COLO668 (cell line): ENCODE data around the gene MRPL18.

ENCODE experiments used
- DNase-seq: peaks from one replicate; lab custom pipeline; 2025; ENCODE audit not compliant: unreplicated experiment; lab: John Stamatoyannopoulos, UW

MRPL18 gene

DNA sequence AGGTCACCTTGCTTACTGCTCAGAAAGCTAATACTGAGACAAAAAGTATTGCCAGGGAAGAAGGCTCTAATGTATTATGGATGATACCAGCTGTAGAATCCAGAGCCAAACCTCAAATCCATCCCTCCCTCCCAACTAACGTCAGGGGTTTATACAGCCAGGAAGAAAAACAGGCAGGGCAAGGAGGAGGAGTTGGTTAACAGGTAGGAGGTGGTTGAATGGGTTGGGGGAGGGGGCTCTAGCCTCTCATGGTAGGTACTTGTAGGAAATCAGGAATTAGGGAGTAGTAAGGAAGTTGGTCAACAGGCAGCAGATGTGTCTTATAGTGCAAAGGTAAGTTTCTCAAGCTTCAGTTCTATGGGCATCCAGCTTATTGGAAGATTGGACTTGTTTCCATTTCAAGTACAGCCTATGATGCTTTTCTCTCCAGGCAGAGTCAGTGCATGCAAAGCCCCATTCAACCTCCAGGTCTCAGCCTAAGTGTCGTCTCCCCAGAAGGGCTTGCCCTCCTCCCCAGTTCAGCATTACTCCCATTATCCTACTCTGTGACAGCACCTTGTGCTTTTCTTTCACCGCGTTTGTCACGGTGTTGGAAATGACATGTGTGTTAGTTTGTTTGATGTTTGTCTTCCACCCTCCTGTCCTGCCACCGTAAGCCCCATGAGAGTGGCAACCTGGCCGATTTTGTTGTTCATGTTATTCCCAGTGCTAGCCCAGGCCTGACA is 47.9 kb downstream of the MRPL18 start:
- DNase-seq = no peak

DNA sequence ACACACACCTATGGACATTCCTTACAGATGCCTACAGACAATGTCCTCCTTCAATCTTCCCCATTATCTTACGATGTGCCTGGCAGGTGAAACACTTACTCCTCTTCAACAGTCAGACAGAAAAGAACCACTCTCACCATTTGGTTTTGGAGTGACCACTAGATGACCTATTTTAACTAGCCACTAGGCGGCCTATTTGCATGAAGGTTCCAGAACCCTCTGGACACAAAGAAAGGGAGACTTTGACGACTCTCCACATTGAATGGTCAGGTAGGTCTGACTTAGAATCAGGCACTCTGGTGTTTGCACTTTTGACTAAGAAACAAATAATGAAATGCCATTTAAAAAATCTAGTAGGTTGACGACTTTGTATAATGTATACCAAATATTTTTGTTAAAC is 51.8 kb downstream of the MRPL18 start:
- no peak for DNase-seq

GRCh38 chr6:159844737-159845645 is 54.7 kb downstream of the MRPL18 start:
- peak; percentile 73 for DNase-seq
